IPS-NIHi11 (cell line): ENCODE measurements around the gene CDH13.

Source experiments
- DNase-seq: peaks from one replicate; pipeline ENCODE4 v3.0.0; 2012; ENCODE audit warnings: mixed read lengths, low spot score

Gene CDH13

DNA sequence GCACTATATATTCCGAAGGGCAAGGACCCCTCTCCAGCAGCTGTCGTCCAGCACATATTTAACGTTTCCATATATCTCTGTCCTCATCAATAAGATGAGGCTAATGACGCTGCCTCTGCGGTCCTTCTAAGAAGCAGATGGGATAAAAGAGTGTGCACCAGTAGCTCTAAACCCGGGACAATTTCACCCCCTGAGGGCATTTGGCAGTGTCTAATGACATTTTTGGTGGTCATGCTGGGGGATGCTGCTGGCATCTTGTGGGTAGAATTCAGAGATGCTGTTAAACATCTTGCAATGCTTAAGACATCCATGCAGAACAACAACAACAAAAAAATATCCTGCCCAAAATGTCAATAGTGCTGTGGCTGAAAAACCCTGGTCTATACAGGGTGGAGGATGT, 372.9 kb downstream of the CDH13 start:
- DNase-seq = no peak

DNA sequence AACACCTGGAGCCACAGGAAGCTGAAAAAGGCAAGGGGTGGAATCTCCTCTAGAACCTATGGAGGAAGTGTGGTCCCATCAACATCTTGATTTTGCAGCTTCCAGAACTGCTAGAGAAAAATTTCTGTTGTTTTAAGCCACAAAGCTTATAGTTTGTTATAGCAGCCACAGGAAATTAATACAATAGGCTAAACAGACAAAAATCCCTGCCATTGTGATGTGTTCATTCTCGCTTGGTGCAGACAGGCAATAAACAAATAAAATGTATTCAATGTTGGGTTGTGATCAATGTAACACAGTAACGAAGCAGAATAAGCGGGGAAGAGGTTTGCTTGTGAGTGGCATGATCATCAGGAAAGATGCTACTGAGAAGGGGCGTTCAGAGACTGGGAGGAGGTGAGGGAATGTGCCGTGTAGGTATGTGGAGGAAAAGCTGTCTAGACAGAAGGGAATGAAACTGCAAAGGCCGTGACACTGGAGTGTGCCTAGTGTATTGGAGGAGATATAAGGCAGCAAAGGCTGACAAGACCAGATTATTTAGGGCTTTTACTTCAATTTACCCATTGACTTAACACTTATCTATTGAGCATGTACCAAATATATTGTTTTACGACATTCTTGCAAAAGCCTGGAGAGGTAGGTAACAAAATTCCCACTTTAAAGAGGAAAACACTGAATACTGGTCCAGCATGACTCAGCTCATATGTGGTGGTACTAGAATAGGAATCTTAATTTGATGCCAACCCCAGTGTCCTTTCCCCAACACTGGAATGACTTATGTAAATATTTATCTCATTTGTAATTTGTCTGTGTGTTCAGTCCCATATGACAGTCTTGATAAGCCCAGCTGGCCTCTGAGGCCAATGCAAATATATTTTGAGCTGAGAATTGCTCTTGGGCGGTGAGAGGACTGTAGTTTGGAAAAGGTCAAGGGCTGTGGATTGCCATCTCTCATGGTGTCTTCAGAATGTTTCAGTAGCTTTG, 375.9 kb downstream of the CDH13 start:
- DNase-seq = peak; percentile 12

DNA sequence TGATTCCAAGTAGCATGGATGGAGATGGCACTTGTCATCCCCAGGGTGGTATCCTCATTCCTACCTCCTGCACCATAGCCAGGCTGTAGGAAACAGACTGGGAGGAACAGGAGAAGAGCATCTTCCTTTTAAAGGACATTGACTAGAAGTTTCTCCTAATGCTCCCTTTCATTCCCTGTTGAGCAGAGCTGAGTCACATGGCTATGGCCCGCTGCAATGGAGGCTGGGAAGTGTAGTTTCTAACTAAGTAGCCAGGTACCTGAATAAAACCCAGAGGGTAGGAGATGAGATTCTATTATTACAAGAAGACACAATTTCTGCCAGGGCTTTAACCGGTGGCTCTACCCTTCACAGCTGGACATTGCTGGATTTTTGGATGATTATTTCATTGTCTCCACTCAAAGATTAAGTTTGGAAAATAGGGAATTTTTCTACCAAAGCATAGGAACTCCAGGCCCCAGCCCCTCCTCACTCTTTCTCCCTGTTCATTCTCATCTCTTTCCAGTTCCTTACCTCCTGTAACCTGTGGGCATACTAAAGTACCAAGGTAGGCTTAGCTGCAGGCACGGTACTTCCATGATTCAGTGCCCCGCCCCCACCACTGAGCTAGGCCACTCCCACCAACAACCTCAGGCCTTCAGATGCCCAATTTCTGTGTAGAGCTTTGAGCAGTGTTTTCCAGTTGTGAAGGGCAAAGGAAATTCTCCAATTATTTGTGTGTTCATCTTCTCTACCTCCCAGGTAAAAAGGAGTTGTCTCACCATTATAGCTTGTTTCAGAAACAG, 378.3 kb downstream of the CDH13 start:
- peak; percentile 10 for DNase-seq

DNA sequence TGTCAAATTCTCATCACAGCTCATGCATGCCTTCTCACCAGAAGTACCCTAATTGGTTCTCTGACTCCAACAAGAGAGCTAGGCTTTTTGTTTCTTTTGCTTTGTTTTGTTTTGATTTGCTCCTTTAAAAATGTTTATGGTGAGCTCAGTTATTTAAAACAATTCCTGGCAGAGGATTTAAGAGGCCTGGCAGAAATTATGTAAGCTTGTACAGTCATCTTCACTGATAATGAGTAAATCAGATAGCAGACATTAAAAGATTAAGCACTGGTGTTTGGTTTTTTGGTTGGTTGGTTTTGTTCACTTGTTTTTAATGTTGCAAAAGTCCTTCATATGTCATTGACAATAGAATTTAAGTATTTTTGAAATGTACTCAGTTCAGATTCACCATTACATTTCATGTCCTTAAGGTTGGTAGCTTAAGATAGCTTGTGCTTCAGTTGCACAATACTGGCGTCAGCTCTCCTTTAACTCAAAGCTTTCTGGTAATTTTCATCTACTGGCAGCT, 378.9 kb downstream of the CDH13 start:
- no peak for DNase-seq

DNA sequence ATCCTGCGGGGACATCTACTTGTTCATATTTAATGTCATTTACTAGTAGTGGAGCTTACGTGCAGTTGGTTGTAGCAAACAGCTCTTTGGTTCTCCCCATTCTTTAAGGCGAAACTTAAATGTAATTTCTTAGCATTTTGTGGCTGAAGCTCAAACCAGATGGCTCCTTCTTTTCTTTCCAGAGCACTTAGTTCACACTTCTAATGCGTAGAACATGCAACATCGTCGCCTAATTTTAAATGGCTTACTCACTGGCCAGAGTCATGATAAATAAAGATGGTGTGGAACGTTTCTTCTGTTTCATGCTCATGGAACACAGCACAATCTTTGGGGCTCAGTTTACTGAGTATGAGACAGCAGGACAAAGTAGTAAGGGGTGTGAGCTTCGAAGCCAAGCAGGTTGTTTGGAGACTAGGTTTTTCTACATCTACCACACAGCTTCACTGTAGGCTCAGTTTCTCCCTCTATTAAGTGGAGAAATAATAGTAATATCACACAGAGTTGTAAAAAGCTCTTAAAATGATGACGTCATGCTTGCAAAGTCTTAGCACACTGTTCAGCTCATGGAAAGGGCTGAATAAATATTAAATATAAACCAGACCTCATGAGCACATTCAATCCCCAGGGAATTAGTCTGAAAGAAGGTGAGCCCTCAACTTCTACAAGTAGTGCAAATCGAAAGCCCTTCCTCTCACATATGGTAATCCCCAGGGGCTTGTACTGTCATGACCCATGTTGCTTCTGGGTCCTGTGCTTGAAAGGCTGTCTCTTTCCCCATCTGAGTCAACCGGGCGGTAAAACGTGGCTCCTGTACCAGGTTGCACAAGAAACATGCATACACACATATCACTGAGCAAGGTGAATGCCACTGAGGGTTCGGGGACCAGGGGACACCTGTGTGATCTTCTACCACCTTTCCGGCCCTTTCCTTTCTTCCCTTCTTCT, 384.3 kb downstream of the CDH13 start:
- no peak for DNase-seq

DNA sequence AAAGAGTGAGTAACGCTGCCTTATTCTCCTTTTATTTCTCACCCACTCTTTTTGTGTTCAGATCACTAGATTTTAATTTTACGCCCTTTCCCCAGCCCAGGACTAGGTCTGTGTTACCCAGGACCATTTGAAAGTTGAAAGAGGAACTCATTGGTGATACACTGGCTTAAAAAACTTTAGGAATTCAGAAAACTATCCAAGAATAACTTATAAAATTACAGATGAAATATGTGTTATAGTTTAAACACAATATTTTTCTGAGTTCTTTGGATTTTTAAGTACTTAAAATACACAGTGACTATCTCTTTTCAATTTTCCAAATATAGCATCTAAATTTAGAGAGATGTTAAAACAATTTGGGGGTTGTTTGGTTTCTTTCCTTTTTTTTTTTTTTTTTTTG, 385.2 kb downstream of the CDH13 start:
- DNase-seq = no peak

DNA sequence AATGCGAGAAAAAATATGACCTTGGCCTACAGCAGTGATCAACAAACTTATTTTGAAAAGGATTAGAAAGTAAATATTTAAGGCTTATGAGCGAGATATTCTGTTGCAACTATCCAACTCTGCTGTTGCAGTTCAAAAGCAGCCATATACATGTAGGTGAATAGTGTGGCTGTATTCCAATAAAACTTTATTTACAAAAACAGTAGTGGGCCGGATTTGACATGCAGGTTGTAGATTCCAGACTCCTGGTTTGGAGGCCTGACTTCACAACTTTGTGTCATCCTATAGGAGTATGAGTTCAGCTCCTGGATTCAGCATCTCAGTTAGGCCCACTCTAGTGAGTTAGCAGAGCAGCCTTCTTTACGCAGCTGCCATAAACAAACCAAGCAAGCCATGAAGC, 386.3 kb downstream of the CDH13 start:
- DNase-seq = no peak

DNA sequence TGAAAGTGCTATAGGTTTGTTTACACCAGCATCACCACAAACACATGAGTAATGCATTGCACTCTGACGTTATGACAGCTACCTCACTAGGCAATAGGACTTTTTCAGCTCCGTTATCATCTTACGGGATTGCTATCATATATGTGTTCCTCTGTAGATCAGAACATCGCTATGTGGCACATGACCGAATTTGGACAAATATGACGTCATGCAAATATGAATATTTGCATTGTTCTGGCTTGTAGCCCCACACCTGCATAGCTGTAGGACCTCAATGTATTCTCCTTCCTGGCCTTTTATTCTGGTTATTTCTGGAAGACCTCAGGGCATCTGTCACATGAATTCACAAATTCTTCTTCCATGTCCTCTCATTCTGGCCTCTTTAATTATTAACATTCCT, 393.2 kb downstream of the CDH13 start:
- DNase-seq = no peak

DNA sequence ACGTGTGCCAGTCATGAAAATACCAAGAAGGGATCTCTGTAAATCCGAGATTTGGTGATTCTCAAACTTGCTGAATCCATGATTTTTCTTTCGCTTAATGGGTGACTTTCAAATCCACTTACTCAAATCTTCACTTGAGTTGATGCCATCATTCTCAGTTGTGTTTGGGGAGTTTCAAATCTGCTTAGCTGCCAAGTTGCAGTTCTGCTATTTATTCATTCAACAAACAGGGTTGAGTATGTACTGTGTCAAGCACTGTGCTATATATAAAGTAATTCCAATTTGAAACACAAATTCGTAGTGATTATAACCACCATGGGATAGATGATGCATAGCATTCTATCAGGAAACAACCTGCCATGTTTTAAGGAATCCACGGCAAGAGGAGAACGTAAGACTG, 394.3 kb downstream of the CDH13 start:
- DNase-seq = no peak

DNA sequence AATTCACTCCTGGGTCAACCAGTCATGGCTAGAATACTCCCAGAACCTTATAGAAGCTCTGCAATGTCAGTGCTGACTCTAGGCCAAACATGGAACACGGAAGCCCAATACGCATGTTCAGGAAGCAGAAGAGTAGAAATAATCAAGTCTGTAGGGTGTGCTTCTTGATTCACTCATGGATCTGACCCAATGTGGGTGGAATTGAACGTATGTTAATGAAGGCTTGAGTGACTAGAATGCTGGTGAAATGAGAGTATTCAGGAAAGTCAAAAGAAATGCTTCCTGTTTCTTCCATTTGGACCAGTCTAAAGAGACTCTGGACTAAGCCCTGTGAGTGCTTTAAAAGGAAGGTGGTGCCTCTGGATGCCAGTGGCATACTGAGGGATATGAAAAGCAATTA, 395.0 kb downstream of the CDH13 start:
- no peak for DNase-seq

DNA sequence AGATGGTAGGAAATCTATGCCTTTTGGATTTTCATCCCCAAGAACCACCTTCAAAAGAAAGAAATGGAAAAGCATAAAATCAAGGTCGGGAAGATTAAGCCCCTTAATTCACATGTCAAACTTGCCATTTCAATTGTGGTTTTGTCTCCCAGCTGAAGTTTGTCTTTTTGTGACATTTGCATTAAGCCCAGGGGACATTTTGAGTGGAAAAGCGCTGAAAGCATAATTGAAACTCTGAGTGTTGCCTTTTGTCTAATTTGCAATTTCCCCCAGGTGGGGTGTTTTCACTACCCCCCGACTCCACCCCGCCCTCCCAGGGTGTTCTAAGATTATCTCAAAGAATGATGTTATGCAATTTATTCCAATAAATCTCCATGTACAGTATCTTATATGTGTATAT, 396.2 kb downstream of the CDH13 start:
- DNase-seq = no peak

DNA sequence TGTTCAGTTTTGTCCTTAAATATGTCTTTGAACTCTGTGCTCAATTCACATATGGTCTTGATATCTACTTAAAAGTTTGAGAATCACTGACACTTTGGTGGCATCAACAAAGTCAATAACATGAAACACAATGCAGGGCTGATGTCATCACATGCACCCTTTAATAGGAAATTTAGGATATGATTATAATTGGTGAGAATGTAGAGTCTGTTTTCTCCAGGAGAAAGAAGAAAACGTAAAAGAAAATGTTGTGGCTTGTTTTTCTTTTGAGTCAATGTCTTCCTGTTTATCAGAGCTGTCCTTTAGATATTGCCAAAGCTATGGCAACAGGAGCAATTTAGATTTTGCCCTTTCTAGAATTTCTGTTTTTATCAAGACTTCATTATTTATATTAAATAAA, 396.9 kb downstream of the CDH13 start:
- no peak for DNase-seq

DNA sequence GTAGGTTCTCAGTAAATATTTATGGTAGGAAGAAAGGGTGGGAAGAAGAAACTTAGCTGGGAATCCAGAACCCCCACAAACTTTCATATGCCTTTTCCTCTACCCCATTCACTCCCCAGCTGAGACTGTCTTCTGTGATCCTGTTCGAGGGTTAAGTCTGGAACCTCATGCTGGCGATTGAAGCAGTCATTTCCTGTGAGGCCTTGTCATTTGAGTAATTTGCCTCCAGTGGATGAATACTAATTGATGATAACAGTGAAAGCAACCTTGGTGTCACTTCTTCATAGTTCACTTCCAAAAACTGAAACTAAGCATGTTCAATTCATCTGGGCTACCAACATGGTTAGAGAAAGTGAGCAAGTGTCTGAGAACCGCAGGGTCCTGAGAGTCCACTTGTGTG, 401.2 kb downstream of the CDH13 start:
- no peak for DNase-seq

DNA sequence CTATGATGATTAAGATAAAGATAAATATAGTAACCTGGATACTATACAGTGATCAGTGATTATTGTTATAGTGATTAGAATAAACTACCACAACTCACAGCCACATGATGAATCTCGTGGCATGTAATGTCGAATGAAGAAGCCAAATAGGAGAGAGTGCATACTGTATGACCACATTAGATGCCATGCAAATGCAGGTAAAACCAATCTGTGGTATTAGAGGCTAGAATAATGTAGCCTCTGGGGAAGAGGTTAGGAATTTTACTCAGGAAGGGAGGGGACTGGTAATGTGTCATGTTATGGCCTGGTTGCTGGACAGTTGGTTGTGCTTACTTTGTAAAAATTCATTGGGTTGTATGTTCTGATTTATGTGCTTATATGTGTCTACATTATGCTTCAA, 402.7 kb downstream of the CDH13 start:
- DNase-seq = no peak

DNA sequence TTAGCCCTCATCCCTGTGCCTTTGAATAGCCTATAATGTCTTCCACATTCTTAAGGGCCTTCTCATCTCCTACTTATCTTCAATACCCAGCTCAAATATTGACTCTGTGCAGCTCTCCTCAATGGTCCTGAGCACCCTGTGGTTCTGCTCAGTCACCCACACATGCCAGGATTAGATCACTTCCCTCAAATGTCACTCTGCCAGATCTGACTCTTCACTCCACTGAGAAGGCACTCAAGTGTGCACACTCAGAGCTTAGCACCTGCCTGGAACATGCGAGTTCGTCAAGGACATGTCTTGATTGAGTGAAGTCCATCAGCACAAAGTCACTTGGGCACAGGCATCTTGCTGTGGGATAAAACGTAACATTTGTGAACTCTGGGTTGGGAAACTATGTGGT, 404.8 kb downstream of the CDH13 start:
- DNase-seq = no peak

DNA sequence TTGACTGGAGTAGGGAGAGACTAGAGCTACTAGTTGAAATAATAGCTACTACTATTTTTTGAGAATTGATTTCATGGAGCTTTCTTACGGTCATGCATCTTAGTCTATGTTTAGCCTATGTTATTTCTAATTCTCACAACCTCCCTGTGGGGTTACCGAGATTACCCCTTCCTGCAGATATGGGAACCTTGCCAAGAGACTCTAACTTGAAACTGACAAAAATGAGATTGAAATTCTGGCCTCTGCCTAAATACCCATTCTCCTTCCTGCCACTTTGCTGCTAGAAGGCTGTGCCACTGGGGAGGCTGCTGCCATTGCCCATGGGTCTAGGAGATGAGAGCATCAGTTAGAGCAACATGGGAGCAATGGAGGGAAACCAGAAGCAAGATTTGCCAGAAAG, 410.3 kb downstream of the CDH13 start:
- DNase-seq = no peak

DNA sequence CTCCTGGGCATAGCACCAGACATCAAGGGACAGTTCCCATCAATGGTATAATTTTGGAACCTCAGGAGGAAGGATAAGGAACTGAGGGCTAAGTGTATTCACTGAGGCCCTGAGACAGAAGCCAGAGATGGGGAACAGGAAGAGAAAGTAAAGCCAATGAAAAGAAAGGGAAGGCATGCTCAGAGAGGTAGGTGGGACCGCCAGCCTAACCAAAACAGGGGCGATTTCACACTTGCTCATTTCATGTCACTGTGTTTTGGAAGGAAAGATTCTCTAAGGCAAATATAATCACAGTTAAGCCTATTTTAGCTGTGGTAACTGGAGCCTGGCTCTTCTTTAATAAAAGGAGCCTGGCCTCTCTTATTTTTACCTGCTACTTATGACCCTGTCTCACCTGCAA, 411.1 kb downstream of the CDH13 start:
- DNase-seq = no peak

DNA sequence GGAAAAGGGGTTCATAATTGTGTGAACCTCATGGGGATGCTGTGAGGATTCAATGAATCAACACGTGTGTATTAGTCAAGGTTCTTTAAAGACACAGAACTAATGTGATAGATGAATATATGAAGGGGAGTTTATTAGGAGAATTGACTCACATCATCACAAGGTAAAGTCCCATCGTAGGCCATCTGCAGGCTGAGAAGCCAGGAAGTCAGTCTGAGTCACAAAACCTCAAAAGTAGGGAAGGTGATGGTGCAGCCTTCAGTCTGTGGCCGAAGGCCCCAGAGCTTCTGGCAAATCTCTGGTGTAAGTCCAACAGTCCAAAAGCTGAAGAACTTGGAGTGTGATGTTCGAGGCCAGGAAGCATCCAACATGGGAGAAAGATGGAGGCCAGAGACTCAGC, 413.4 kb downstream of the CDH13 start:
- DNase-seq = no peak

DNA sequence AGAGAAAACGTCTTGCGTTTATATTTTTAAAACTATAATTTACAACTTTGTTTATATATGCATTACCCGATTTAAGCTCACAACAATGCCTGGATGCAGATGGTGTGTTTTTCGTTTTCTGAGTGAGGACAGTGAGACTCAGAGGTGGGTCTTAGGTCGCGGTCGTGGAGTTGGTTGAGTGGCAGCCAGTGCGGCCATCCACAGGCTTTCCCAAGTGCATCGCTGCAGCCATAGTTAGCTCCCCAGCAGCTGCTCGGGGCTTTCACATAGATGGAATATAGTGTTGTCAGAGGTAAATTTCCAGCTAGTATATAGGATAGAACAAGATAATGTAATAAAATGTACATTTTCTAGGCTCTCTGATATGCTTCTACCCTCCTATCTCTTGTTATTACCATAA, 417.8 kb downstream of the CDH13 start:
- DNase-seq = no peak

DNA sequence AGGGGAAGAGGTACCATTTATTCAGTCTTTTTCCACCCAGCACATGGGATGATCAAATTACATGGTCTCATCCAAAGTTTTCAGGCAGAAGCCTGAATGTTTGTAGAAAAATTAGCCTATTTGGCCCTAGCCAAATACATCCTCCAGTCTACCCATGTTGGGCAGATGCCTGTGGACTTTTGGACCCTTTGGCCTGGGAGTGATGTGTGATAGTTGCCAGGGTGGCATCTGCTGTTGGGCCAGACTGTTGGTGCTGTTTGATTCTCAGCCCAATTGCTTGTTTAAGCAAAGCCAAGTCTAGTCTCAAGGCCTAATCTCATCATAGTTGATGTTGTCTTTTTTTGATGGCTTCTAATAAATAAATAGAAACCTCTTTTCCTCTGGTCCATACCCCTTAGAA, 419.0 kb downstream of the CDH13 start:
- DNase-seq = no peak

DNA sequence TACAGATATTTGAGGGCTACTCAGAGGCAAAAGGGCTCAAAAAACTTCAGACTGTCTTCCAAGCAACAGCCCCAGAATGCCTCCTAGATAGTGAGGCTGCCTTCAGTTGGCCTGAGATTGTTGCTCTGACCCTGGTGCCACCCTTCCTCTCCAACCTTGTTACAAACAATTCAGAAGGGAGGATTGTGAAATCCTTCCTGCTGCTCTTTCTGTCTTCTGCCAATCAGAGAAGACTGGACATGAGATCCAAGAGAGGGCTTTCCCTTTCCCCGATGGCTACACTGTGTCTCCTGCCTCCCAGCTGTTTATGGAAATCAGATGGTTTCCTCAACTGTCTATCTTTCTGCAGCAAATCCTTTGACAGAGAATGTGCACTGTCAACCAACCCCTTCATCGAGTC, 419.9 kb downstream of the CDH13 start:
- DNase-seq = no peak

DNA sequence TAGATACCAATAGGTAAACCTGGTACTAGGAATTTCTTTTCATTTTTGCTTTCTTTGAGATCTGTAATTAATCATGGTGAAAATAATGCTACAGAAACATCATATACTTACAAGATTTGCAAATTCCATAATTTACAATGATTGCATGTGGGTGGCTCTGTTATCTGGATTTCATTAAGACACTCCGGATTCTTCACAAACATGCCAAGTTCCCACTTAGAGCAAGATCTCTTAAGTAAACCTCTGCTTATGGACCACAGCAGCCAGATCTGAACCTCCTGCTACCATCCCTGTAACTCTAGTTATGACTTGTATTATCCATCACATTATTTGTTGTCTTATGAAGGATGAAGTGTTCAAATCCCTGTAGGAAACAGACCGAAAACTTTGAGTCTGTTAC, 424.7 kb downstream of the CDH13 start:
- no peak for DNase-seq
